HEK293 (cell line): ENCODE measurements around the gene KYAT1.

Source experiments
- GLIS1 ChIP-seq: fragments of 450-650 bp; formaldehyde crosslinking; IDR thresholded peaks from 2 replicates; pipeline ENCODE4 v1.5.1; 2016; ENCODE audit warnings: missing biosample characterization, missing genetic modification characterization
- HOXC10 ChIP-seq: sonication (generic); formaldehyde crosslinking; IDR thresholded peaks from 2 replicates; pipeline ENCODE4 v1.8.1; 2023; ENCODE audit warnings: mild to moderate bottlenecking, missing genetic modification reagents
- KLF9 ChIP-seq: fragments of 450-650 bp; formaldehyde crosslinking; IDR thresholded peaks from 2 replicates; pipeline ENCODE4 v1.5.1; 2016; ENCODE audit warnings: missing biosample characterization, missing genetic modification characterization, low read depth
- MYNN ChIP-seq: fragments of 450-650 bp; formaldehyde crosslinking; IDR thresholded peaks from 2 replicates; pipeline ENCODE4 v1.5.1; 2016; ENCODE audit warnings: missing biosample characterization, missing genetic modification characterization, borderline replicate concordance
- MZF1 ChIP-seq: fragments of 450-650 bp; formaldehyde crosslinking; IDR thresholded peaks from 2 replicates; pipeline ENCODE4 v1.5.1; 2017; ENCODE audit warnings: missing biosample characterization, missing genetic modification characterization, borderline replicate concordance
- SALL2 ChIP-seq: fragments of 450-650 bp; formaldehyde crosslinking; IDR thresholded peaks from 2 replicates; pipeline ENCODE4 v1.5.0; 2017; ENCODE audit warnings: missing biosample characterization, mild to moderate bottlenecking, missing genetic modification characterization, borderline replicate concordance
- SCRT2 ChIP-seq: fragments of 450-650 bp; formaldehyde crosslinking; IDR thresholded peaks from 2 replicates; pipeline ENCODE4 v1.5.1; 2016; ENCODE audit warnings: missing biosample characterization, missing genetic modification characterization
- SETDB1 ChIP-seq: IDR thresholded peaks from one replicate; pipeline ENCODE4 v1.6.1; 2017; ENCODE audit warnings: mild to moderate bottlenecking, low read length, moderate library complexity, mixed read lengths; ENCODE audit not compliant: insufficient read length
- SP3 ChIP-seq: fragments of 450-650 bp; formaldehyde crosslinking; IDR thresholded peaks from 2 replicates; pipeline ENCODE4 v1.5.1; 2016; ENCODE audit warnings: missing biosample characterization, missing genetic modification characterization
- ZBTB1 ChIP-seq: fragments of 450-650 bp; formaldehyde crosslinking; IDR thresholded peaks from 2 replicates; pipeline ENCODE4 v1.5.1; 2016; ENCODE audit warnings: missing biosample characterization, missing genetic modification characterization
- ZBTB8A ChIP-seq: fragments of 450-650 bp; formaldehyde crosslinking; IDR thresholded peaks from 2 replicates; pipeline ENCODE4 v1.5.1; 2016; ENCODE audit warnings: missing biosample characterization, missing genetic modification characterization
- ZIC2 ChIP-seq: fragments of 450-650 bp; formaldehyde crosslinking; IDR thresholded peaks from 2 replicates; pipeline ENCODE4 v1.5.1; 2016; ENCODE audit warnings: missing biosample characterization, missing genetic modification characterization
- ZNF140 ChIP-seq: fragments of 450-650 bp; formaldehyde crosslinking; IDR thresholded peaks from 2 replicates; pipeline ENCODE4 v1.5.1; 2016; ENCODE audit warnings: missing biosample characterization, missing genetic modification characterization
- ZNF174 ChIP-seq: fragments of 450-650 bp; formaldehyde crosslinking; IDR thresholded peaks from 2 replicates; pipeline ENCODE4 v1.5.0; 2017; ENCODE audit warnings: missing biosample characterization, mild to moderate bottlenecking, missing genetic modification characterization
- ZNF19 ChIP-seq: fragments of 450-650 bp; formaldehyde crosslinking; IDR thresholded peaks from 2 replicates; pipeline ENCODE4; 2016; ENCODE audit warnings: missing biosample characterization, missing genetic modification characterization, low read depth
- ZNF202 ChIP-seq: fragments of 450-650 bp; formaldehyde crosslinking; IDR thresholded peaks from 2 replicates; pipeline ENCODE4 v1.5.1; 2016; ENCODE audit warnings: missing biosample characterization, missing genetic modification characterization, borderline replicate concordance
- ZNF211 ChIP-seq: fragments of 450-650 bp; formaldehyde crosslinking; IDR thresholded peaks from 2 replicates; pipeline ENCODE4 v1.5.1; 2016; ENCODE audit warnings: low read depth, missing biosample characterization, missing genetic modification characterization
- ZNF23 ChIP-seq: fragments of 450-650 bp; formaldehyde crosslinking; IDR thresholded peaks from 2 replicates; pipeline ENCODE4 v1.5.1; 2016; ENCODE audit warnings: missing biosample characterization, missing genetic modification characterization, borderline replicate concordance
- ZNF324 ChIP-seq: fragments of 450-650 bp; formaldehyde crosslinking; IDR thresholded peaks from 2 replicates; pipeline ENCODE4 v1.5.1; 2016; ENCODE audit warnings: missing biosample characterization, missing genetic modification characterization
- ZNF37A ChIP-seq: fragments of 450-650 bp; IDR thresholded peaks from 2 replicates; pipeline ENCODE4 v1.5.1; 2018; ENCODE audit warnings: missing biosample characterization, missing genetic modification characterization
- ZNF404 ChIP-seq: fragments of 450-650 bp; formaldehyde crosslinking; IDR thresholded peaks from 2 replicates; pipeline ENCODE4 v1.5.1; 2017; ENCODE audit warnings: missing biosample characterization, missing genetic modification characterization
- ZNF433 ChIP-seq: fragments of 450-650 bp; formaldehyde crosslinking; IDR thresholded peaks from 2 replicates; pipeline ENCODE4 v1.5.1; 2016; ENCODE audit warnings: missing biosample characterization, missing genetic modification characterization, low read depth
- ZNF501 ChIP-seq: fragments of 450-650 bp; formaldehyde crosslinking; IDR thresholded peaks from 2 replicates; pipeline ENCODE4 v1.5.1; 2016; ENCODE audit warnings: missing biosample characterization, missing genetic modification characterization
- ZNF544 ChIP-seq: fragments of 450-650 bp; formaldehyde crosslinking; IDR thresholded peaks from 2 replicates; pipeline ENCODE4 v1.5.0; 2017; ENCODE audit warnings: missing biosample characterization, missing genetic modification characterization
- ZNF560 ChIP-seq: fragments of 450-650 bp; formaldehyde crosslinking; IDR thresholded peaks from 2 replicates; pipeline ENCODE4 v1.5.1; 2017; ENCODE audit warnings: missing biosample characterization, missing genetic modification characterization, borderline replicate concordance
- ZNF561 ChIP-seq: fragments of 450-650 bp; IDR thresholded peaks from 2 replicates; pipeline ENCODE4 v1.5.1; 2018; ENCODE audit warnings: missing biosample characterization, missing genetic modification characterization, borderline replicate concordance
- ZNF629 ChIP-seq: fragments of 450-650 bp; formaldehyde crosslinking; IDR thresholded peaks from 2 replicates; pipeline ENCODE4 v1.5.1; 2017; ENCODE audit warnings: missing biosample characterization, missing genetic modification characterization
- ZNF654 ChIP-seq: fragments of 450-650 bp; formaldehyde crosslinking; IDR thresholded peaks from 2 replicates; pipeline ENCODE4 v1.5.1; 2016; ENCODE audit warnings: low read depth, missing biosample characterization, missing genetic modification characterization
- ZNF664 ChIP-seq: fragments of 450-650 bp; formaldehyde crosslinking; IDR thresholded peaks from 2 replicates; pipeline ENCODE4 v1.5.1; 2016; ENCODE audit warnings: missing biosample characterization, missing genetic modification characterization
- ZNF707 ChIP-seq: fragments of 450-650 bp; formaldehyde crosslinking; IDR thresholded peaks from 2 replicates; pipeline ENCODE4 v1.5.1; 2016; ENCODE audit warnings: missing biosample characterization, missing genetic modification characterization
- ZSCAN23 ChIP-seq: fragments of 450-650 bp; formaldehyde crosslinking; IDR thresholded peaks from 2 replicates; pipeline ENCODE4 v1.5.1; 2016; ENCODE audit warnings: missing biosample characterization, missing genetic modification characterization
- TF ChIP-seq, protein P1 (sequence below): fragments of 450-650 bp; formaldehyde crosslinking; conservative IDR thresholded peaks from 2 replicates; pipeline ENCODE4 v1.5.1; 2016; ENCODE audit warnings: low read depth, missing biosample characterization, missing genetic modification characterization
- TF ChIP-seq, protein P2 (sequence below): fragments of 450-650 bp; formaldehyde crosslinking; IDR thresholded peaks from 2 replicates; pipeline ENCODE4 v1.5.1; 2016; ENCODE audit warnings: missing biosample characterization, missing genetic modification characterization
- TF ChIP-seq, protein P3 (sequence below): fragments of 450-650 bp; formaldehyde crosslinking; IDR thresholded peaks from 2 replicates; pipeline ENCODE4 v1.5.1; 2016; ENCODE audit warnings: missing biosample characterization, missing genetic modification characterization, borderline replicate concordance
- TF ChIP-seq, protein P4 (sequence below): fragments of 450-650 bp; formaldehyde crosslinking; IDR thresholded peaks from 2 replicates; pipeline ENCODE4 v1.5.1; 2017; ENCODE audit warnings: missing biosample characterization, missing genetic modification characterization

The KYAT1 gene

DNA sequence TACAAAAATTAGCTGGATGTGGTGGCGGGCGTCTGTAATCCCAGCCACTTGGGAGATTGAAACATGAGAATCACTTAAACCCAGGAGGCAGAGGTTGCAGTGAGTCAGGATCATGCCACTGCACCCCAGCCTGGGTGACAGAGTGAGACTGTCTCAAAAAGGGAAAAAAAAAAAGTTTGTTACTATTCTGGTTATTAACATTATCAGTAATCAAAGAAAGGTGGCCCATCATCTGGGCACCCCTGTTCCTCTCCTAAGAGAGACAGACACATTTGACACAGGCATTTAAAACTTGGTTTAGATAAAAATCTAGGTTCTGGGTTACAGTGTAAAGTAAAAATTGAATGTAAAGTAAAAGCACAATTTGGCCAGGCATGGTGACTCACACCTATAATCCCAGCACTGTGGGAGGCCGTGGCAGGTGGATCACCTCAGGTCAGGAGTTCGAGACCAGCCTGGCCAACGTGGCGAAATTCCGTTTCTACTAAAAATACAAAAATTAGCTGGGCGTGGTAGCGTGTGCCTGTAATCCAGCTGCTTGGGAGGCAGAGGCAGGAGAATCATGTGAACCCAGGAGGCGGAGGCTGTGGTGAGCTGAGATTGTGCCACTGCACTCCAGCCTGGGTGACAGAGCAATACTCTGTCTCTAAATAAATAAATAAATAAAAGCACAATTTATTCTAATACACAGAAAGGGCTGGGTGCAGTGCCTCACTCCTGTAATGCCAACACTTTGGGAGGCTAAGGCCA, 22.3 kb upstream of the KYAT1 start (continued):
- TF ChIP-seq, protein P1, sequence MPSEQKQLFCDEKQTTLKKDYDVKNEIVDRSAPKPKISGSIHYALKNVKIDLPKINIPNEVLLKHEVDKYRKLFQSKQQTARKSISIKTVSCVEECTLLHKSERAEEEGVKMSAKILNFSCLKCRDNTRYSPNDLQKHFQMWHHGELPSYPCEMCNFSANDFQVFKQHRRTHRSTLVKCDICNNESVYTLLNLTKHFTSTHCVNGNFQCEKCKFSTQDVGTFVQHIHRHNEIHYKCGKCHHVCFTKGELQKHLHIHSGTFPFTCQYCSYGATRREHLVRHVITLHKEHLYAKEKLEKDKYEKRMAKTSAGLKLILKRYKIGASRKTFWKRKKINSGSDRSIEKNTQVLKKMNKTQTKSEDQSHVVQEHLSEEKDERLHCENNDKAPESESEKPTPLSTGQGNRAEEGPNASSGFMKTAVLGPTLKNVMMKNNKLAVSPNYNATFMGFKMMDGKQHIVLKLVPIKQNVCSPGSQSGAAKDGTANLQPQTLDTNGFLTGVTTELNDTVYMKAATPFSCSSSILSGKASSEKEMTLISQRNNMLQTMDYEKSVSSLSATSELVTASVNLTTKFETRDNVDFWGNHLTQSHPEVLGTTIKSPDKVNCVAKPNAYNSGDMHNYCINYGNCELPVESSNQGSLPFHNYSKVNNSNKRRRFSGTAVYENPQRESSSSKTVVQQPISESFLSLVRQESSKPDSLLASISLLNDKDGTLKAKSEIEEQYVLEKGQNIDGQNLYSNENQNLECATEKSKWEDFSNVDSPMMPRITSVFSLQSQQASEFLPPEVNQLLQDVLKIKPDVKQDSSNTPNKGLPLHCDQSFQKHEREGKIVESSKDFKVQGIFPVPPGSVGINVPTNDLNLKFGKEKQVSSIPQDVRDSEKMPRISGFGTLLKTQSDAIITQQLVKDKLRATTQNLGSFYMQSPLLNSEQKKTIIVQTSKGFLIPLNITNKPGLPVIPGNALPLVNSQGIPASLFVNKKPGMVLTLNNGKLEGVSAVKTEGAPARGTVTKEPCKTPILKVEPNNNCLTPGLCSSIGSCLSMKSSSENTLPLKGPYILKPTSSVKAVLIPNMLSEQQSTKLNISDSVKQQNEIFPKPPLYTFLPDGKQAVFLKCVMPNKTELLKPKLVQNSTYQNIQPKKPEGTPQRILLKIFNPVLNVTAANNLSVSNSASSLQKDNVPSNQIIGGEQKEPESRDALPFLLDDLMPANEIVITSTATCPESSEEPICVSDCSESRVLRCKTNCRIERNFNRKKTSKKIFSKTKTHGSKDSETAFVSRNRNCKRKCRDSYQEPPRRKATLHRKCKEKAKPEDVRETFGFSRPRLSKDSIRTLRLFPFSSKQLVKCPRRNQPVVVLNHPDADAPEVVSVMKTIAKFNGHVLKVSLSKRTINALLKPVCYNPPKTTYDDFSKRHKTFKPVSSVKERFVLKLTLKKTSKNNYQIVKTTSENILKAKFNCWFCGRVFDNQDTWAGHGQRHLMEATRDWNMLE (tag by site-specific recombination): no peak
- TF ChIP-seq, protein P2, sequence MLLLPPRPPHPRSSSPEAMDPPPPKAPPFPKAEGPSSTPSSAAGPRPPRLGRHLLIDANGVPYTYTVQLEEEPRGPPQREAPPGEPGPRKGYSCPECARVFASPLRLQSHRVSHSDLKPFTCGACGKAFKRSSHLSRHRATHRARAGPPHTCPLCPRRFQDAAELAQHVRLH (tag by site-specific recombination): no peak
- no peak for TF ChIP-seq ZNF140
- no peak for TF ChIP-seq ZNF561 (tag by site-specific recombination)
- TF ChIP-seq ZNF37A (tag by site-specific recombination): no peak
- 0 out of 2 replicates have a peak, but pooled peaks have one; percentile 21 for TF ChIP-seq ZSCAN23 (tag by site-specific recombination)
- TF ChIP-seq ZNF23: no peak
- TF ChIP-seq ZNF174: no peak
- no peak for TF ChIP-seq ZNF560
- TF ChIP-seq ZBTB8A (tag by site-specific recombination): no peak
- no peak for TF ChIP-seq ZNF211 (tag by site-specific recombination)
- TF ChIP-seq ZNF404: no peak
- no peak for TF ChIP-seq ZNF654 (tag by site-specific recombination)
- TF ChIP-seq, protein P3, sequence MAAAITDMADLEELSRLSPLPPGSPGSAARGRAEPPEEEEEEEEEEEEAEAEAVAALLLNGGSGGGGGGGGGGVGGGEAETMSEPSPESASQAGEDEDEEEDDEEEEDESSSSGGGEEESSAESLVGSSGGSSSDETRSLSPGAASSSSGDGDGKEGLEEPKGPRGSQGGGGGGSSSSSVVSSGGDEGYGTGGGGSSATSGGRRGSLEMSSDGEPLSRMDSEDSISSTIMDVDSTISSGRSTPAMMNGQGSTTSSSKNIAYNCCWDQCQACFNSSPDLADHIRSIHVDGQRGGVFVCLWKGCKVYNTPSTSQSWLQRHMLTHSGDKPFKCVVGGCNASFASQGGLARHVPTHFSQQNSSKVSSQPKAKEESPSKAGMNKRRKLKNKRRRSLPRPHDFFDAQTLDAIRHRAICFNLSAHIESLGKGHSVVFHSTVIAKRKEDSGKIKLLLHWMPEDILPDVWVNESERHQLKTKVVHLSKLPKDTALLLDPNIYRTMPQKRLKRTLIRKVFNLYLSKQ (tag by site-specific recombination): no peak
- TF ChIP-seq ZBTB1 (tag by site-specific recombination): no peak
- no peak for TF ChIP-seq SALL2
- no peak for TF ChIP-seq ZIC2
- no peak for TF ChIP-seq ZNF433 (tag by site-specific recombination)
- no peak for TF ChIP-seq MZF1 (tag by site-specific recombination)
- no peak for TF ChIP-seq HOXC10
- no peak for TF ChIP-seq ZNF19
- TF ChIP-seq, protein P4, sequence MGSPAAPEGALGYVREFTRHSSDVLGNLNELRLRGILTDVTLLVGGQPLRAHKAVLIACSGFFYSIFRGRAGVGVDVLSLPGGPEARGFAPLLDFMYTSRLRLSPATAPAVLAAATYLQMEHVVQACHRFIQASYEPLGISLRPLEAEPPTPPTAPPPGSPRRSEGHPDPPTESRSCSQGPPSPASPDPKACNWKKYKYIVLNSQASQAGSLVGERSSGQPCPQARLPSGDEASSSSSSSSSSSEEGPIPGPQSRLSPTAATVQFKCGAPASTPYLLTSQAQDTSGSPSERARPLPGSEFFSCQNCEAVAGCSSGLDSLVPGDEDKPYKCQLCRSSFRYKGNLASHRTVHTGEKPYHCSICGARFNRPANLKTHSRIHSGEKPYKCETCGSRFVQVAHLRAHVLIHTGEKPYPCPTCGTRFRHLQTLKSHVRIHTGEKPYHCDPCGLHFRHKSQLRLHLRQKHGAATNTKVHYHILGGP: no peak
- no peak for TF ChIP-seq ZNF544 (tag by site-specific recombination)
- TF ChIP-seq GLIS1 (tag by site-specific recombination): peak; percentile 90
- no peak for TF ChIP-seq SETDB1
- TF ChIP-seq ZNF664 (tag by site-specific recombination): no peak
- TF ChIP-seq MYNN (tag by site-specific recombination): peak; percentile 61
- TF ChIP-seq ZNF202 (tag by site-specific recombination): no peak
- peak; percentile 37; the same call in 1 of the 2 replicates for TF ChIP-seq ZNF629 (tag by site-specific recombination)
- no peak for TF ChIP-seq ZNF324 (tag by site-specific recombination)
- TF ChIP-seq SP3 (tag by site-specific recombination): no peak
- no peak for TF ChIP-seq SCRT2 (tag by site-specific recombination)
- TF ChIP-seq ZNF707 (tag by site-specific recombination): no peak
- no peak for TF ChIP-seq ZNF501
- TF ChIP-seq KLF9 (tag by site-specific recombination): no peak
